Measurements from ENCODE around the gene TDRD10.

DNA sequence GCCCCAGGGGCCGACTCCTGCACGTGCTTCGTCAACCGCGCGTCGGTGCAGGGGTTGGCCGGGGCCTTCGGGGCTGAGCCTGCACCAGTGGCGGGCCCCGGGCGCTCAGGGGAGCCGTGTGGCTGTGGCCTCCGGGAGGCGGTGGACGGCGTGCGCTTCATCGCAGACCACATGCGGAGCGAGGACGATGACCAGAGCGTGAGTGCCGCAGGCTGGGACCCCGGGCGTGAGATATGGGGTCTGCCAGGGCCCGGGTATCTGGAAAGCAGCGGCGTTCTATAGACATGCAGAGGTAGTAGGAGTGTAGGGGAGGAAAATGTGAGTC, 69.9 kb downstream of the TDRD10 start:
- no peak for TF ChIP-seq CTCF (conservative IDR thresholded peaks at IDR 0.05)
- TF ChIP-seq ZFX (IDR thresholded peaks at IDR 0.05) = no peak

Data from C4-2B (cell line).